ENCODE measurements around the gene KRT73. TPM values are rescaled to one million over a fixed set of nuclear protein-coding genes. Genes with fewer than 3 reads are reported as not detected.

The KRT73 gene
- total and polyA plus RNA-seq, 4 donors, result not detected

GRCh38 chr12:52667509-52667908, 49.1 kb upstream of the KRT73 start:
- 47% methylated on average over 9 of the region's 9 CpGs for WGBS

More at GRCh38 chr12:52667509-52667908, 49.1 kb upstream of the KRT73 start:
- no peaks in the 10 kb centered on the region for H3K9me3 ChIP-seq (ENCODE audit: control insufficient read depth in 4 of 4, low read length in 3 of 4)
- no peak overlapping the region for H3K9ac ChIP-seq (ENCODE audit: low read depth in 1 of 2, low read length in 2 of 2)
- H3K27ac ChIP-seq (ENCODE audit: low read depth in 1 of 2, low read length in 2 of 2), result no peak overlapping the region
- peaks cover 0 to 8% (median 0%) of the 10 kb centered on the region in 4 donors for H3K27me3 ChIP-seq (ENCODE audit: control insufficient read depth in 4 of 4, insufficient read depth in 4 of 4, low read length in 3 of 4)
- TF ChIP-seq RAD21 (IDR thresholded peaks at IDR 0.05) (no peak), GABPA (IDR thresholded peaks at IDR 0.05 in 1 of 2, conservative IDR thresholded peaks at IDR 0.05 in 1 of 2) (no peak), HNF4A (conservative IDR thresholded peaks at IDR 0.05) (no peak), REST (IDR thresholded peaks at IDR 0.05) (no peak), ATF3 (IDR thresholded peaks at IDR 0.05) (no peak), TAF1 (conservative IDR thresholded peaks at IDR 0.05) (no peak), RXRA (IDR thresholded peaks at IDR 0.05) (no peak), FOXA2 (IDR thresholded peaks at IDR 0.05) (no peak), EGR1 (IDR thresholded peaks at IDR 0.05; ENCODE audit: low read depth in 2 of 2) (no peak), HNF4G (IDR thresholded peaks at IDR 0.05) (no peak), MAX (IDR thresholded peaks at IDR 0.05) (no peak), SP1 (IDR thresholded peaks at IDR 0.05) (no peak), FOXA1 (IDR thresholded peaks at IDR 0.05) (no peak), NR2F2 (IDR thresholded peaks at IDR 0.05) (no peak), ZBTB33 (IDR thresholded peaks at IDR 0.05) (no peak), CTCF (IDR thresholded peaks at IDR 0.05; ENCODE audit: low read depth, low read length, missing input control) (no peak)
- no peaks in the 10 kb centered on the region for H3K36me3 ChIP-seq (ENCODE audit: control insufficient read depth in 4 of 4, insufficient read depth in 3 of 4, low read depth in 1 of 4, low read length in 3 of 4)
- H3K4me1 ChIP-seq (ENCODE audit: control insufficient read depth in 4 of 4, insufficient read depth in 4 of 4, low read length in 3 of 4), result no peaks in the 10 kb centered on the region
- DNase-seq (ENCODE audit: low spot score), result no peak
- no peak overlapping the region for H3K4me3 ChIP-seq (ENCODE audit: low read depth in 1 of 3, low read length in 3 of 3)
